ENCODE results near the gene SOCS4.

Gene SOCS4

DNA sequence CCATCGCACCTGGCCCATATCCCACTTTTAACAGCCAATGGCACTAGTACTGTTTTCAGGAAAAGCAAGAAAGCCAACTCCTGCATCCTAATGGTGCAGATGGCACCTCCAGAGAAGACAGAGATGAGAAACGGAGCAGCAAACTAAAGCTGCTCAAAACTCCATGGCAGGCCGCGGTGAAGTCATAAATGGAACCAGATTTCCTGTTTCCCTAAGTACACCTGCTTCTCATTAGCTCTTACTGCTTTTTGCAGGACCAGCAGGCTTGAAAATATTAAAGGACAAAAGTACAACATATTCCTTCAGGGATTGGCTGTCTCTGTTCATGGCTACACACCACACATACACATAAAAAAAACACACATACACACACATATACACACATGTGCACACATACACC lies 65.3 kb downstream of the SOCS4 start:
- no peak for DNase-seq

DNA sequence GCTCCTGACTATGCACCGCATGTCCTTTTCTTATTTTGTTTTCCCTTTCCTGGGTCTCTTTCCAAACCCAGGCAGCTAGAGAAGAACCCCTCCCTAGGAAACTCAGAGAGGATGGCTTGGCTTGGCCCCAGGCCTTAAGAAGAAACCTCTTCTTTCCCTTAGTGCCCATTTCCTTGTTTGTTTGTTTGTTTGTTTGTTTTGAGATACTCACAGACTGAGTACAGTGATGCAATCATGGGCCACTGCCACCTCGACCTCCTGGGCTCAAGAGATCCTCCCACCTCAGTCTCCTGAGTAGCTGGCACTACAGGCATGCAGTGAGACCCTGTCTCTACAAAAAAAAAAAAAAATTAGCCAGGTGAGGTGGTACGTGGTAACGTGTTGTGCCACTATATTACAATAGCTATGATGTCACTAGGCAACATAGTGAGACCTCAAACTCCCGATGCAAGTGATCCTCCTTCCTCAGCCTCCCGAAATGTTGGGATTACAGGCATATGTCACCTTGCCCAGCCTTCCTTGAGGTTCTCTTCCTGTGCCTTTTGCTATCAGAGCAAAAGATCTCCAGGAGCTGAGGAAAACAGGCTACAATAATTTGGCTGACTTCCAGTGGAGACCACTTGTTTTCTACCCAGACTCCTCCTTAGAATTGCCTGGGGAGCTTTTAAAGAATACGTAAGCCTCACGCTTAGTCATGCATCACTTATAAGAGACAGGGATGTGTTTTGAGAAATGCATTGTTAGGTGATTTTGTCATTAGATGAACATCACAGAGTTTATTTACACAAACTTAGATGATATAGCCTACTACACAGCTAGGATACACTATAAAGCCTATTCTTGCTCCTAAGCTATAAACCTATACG lies 67.5 kb downstream of the SOCS4 start:
- DNase-seq = no peak

DNA sequence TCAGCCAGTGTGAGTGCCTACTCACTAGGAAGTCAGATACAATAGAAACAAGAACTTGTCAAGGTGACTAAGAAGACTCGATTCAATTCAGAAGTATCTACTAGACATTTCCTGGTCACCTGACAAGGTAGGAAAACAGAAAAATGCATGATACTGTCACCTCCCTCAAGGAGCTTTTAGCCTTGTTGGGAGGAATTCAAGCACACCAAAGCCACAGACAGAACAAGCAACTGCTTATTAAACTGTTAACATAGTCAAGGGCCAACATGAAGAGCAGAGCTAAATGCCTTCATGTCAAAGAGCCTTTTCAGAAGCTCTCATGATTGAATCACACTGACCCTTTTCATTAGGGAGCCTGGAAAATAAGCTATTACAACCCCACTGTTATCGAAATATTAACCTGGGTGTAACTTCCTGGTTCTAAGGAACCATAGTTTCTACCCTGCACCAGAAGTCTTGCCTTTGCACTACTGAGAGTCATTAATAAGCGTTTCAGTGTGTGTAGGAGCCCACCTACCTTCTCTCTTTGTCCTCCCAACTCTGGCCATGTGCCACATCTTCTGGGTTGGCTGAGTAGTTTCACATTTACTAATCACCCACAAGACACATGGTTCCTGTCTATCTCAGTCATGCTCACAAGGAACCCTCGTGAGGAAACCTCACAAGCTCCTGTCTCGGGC lies 71.0 kb downstream of the SOCS4 start:
- no peak for DNase-seq

DNA sequence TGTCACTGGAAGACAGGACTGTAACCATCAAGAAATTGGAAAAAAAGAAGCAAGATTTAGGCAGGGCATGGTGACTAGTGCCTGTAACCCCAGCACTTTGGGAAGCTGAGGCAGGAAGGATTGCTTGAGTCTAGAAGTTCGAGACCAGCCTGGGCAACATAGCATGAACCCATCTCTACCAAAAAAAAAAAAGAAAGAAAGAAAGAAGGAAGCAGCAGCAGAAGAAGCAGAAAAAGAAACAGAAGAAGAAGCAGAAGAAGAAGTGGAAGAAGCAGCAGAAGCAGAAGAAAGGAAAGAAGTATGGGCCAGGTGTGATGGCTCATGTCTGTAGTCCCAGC lies 71.5 kb downstream of the SOCS4 start:
- no peak for DNase-seq
